ENCODE results near the gene TMEM101. TPM values are rescaled to one million over a fixed set of nuclear protein-coding genes. Genes with fewer than 3 reads are reported as not detected.

TMEM101 gene
- polyA plus RNA-seq = 47.5 TPM
- long read RNA-seq, donor 1, transcript TMEM101-201 (4 exons, 1,536 nt) = major isoform, 14 of 15 reads
- long read RNA-seq, donor 1, partial matches to known transcripts = 0 of 15 reads
- long read RNA-seq, donor 1, other reads (novel, unspliced or antisense) = 0 of 15 reads
- long read RNA-seq, donor 2, transcript TMEM101-201 (4 exons, 1,536 nt) = major isoform, 21 of 23 reads
- long read RNA-seq, donor 2, partial matches to known transcripts = 0 of 23 reads
- long read RNA-seq, donor 2, other reads (novel, unspliced or antisense) = 0 of 23 reads
- long read RNA-seq, donor 3 = 0 reads
- long read RNA-seq, donor 4, transcript TMEM101-201 (4 exons, 1,536 nt) = major isoform, 6 of 6 reads
- long read RNA-seq, donor 4, partial matches to known transcripts = 0 of 6 reads
- long read RNA-seq, donor 4, other reads (novel, unspliced or antisense) = 0 of 6 reads
- long read RNA-seq, donor 5, transcript TMEM101-201 (4 exons, 1,536 nt) = major isoform, 8 of 9 reads
- long read RNA-seq, donor 5, partial matches to known transcripts = 0 of 9 reads
- long read RNA-seq, donor 5, other reads (novel, unspliced or antisense) = 0 of 9 reads
- long read RNA-seq, donor 6, transcript TMEM101-201 (4 exons, 1,536 nt) = major isoform, 14 of 14 reads
- long read RNA-seq, donor 6, partial matches to known transcripts = 0 of 14 reads
- long read RNA-seq, donor 6, other reads (novel, unspliced or antisense) = 0 of 14 reads
- long read RNA-seq, donor 7, transcript TMEM101-201 (4 exons, 1,536 nt) = major isoform, 6 of 6 reads
- long read RNA-seq, donor 7, partial matches to known transcripts = 0 of 6 reads
- long read RNA-seq, donor 7, other reads (novel, unspliced or antisense) = 0 of 6 reads
- long read RNA-seq, donor 8, transcript TMEM101-201 (4 exons, 1,536 nt) = major isoform, 29 of 30 reads
- long read RNA-seq, donor 8, partial matches to known transcripts = 0 of 30 reads
- long read RNA-seq, donor 8, other reads (novel, unspliced or antisense) = 0 of 30 reads
- long read RNA-seq, donor 9, transcript TMEM101-201 (4 exons, 1,536 nt) = major isoform, 26 of 27 reads
- long read RNA-seq, donor 9, partial matches to known transcripts = 0 of 27 reads
- long read RNA-seq, donor 9, other reads (novel, unspliced or antisense) = 0 of 27 reads
- long read RNA-seq, donor 10, transcript TMEM101-201 (4 exons, 1,536 nt) = major isoform, 25 of 54 reads
- long read RNA-seq, donor 10, partial matches to known transcripts = 19 of 54 reads
- long read RNA-seq, donor 10, other reads (novel, unspliced or antisense) = 10 of 54 reads
- long read RNA-seq, donor 11, transcript TMEM101-201 (4 exons, 1,536 nt) = major isoform, 5 of 5 reads
- long read RNA-seq, donor 11, partial matches to known transcripts = 0 of 5 reads
- long read RNA-seq, donor 11, other reads (novel, unspliced or antisense) = 0 of 5 reads

DNA sequence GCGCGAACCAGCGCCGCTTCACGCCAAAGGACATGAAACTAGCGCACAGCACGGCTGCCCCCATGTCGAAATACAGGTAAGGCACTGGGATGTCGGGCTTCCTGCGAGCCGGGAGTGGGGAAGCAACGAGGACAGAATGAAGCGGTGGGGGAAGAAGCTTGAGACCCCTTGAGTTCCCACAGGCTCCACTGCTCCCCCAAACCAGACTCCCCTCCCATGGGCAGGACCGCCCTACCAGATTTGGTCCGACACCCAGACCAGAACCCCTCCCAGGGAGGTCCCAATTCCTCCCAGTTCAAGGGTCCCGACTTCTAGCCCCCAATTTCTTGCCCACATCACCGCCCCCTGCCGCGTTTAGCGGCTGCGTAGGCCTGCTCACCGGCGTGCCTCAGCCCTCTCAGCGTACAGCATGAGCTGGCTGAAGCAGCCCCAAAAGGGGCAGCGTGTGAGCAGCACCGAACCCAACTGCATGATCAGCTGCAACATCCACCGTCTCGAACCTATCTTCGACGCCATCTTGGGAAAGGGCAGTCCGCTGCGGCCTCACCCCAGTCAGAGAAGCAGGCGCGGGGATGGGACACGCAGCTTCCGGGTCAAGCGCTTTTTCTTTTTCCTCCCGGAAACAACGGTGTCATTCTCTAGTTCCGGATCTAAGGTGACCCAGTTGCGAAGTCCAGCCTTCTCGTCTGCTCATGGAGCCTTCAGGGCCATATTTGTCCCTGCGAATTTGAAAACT lies at the start of gene TMEM101:
TSS of gene TMEM101 (minus strand) at position 527 of the 736 bp plus-strand sequence. CDS start at position 516, 11 bp downstream.
- no peaks in the 10 kb centered on the region for H3K9me3 ChIP-seq (ENCODE audit: control insufficient read depth, low read depth, low read length)
- H3K36me3 ChIP-seq (ENCODE audit: control insufficient read depth, insufficient read depth, low read length) = peaks cover 17% of the 10 kb centered on the region
- peak; percentile 89 to 92 for DNase-seq
- H3K4me1 ChIP-seq (ENCODE audit: control insufficient read depth, insufficient read depth, low read length) = peaks cover 27% of the 10 kb centered on the region
- H3K4me3 ChIP-seq (ENCODE audit: low read length) = peak within 1 kb of the TSS; percentile 87
- no CpG with 5 or more reads among the region's 43 CpGs for WGBS (ENCODE audit: insufficient coverage, low lambda C conversion rate)
- peak within 1 kb of the TSS; percentile 55 for H3K27ac ChIP-seq (ENCODE audit: low read length)
- no peaks in the 10 kb centered on the region for H3K27me3 ChIP-seq (ENCODE audit: control insufficient read depth, insufficient read depth, low read length)

DNA sequence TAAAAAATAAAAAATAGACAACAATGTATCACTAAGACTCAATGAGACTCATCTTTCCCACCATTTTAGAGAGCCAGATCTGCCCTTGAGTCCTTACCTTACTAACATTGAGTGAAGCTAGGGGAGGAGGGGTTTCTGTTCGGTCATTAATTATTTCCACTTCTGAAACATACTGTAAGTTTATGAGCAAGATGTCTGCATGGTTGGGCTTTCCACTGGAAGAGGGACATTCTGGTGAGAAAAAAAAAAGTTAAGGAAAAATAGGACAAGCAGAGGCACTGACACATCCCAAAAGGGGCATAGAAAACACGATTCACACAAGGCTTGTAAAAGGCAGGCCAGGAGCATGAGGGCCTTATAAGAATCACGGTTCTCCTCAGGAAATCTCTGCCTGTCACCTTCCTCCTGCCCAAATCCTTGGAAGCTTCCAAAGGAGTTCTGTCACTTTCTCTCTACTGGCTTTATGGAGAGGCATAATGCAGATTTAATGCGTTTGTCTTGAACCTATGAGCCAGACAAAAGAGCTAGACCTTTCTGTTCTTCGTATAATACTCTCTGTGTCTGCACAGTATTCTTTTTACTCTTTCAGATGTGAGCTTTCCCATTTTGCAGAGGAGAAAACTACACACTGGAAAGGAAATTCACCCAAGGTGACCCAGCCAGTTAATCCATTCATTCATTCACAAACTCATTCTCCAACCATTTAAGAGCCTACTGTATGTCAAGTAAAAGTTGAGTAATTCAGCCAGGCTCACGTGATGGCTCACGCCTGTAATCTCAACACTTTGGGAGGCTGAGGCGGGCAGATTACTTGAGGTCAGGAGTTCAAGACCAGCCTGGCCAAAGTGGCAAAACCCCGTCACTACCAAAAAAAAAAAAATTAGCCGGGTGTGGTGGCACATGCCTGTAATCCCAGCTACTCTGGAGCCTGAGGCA lies 49.2 kb upstream of the TMEM101 start:
- 82% methylated on average over 2 of the region's 10 CpGs for WGBS (ENCODE audit: insufficient coverage, low lambda C conversion rate)
- no peaks in the 10 kb centered on the region for H3K9me3 ChIP-seq (ENCODE audit: control insufficient read depth, low read depth, low read length)
- H3K4me3 ChIP-seq (ENCODE audit: low read length) = no peak overlapping the region
- peaks cover 18% of the 10 kb centered on the region for H3K4me1 ChIP-seq (ENCODE audit: control insufficient read depth, insufficient read depth, low read length)
- no peak for DNase-seq
- no peaks in the 10 kb centered on the region for H3K27me3 ChIP-seq (ENCODE audit: control insufficient read depth, insufficient read depth, low read length)
- peaks cover 35% of the 10 kb centered on the region for H3K36me3 ChIP-seq (ENCODE audit: control insufficient read depth, insufficient read depth, low read length)
- H3K27ac ChIP-seq (ENCODE audit: low read length) = no peak overlapping the region

DNA sequence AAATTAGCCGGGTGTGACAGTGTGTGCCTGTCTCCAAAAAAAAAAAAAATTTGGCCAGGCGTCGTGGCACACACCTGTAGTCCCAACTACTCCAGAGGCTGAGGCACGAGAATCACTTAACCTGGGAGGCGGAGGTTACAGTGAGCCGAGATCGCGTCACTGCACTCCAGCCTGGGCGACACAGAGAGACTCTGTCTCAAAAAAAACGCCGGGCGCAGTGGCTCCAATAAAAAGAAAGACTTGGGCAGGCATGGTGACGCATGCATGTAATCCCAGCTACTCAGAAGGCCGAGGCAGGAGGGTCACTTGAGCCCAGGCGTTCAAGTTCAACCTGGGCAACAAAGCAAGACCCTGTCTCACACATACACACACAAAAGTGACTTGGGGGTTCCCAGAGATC lies 48.1 kb upstream of the TMEM101 start:
- DNase-seq = no peak
- Histone ChIP-seq H3K27me3 (ENCODE audit: control insufficient read depth, insufficient read depth, low read length) (no peaks in the 10 kb centered on the region), H3K9me3 (ENCODE audit: control insufficient read depth, low read depth, low read length) (no peaks in the 10 kb centered on the region), H3K4me1 (ENCODE audit: control insufficient read depth, insufficient read depth, low read length) (peaks cover 18% of the 10 kb centered on the region), H3K4me3 (ENCODE audit: low read length) (no peak overlapping the region), H3K36me3 (ENCODE audit: control insufficient read depth, insufficient read depth, low read length) (peaks cover 43% of the 10 kb centered on the region), H3K27ac (ENCODE audit: low read length) (no peak overlapping the region)
- WGBS (ENCODE audit: insufficient coverage, low lambda C conversion rate) = no CpG with 5 or more reads among the region's 15 CpGs

DNA sequence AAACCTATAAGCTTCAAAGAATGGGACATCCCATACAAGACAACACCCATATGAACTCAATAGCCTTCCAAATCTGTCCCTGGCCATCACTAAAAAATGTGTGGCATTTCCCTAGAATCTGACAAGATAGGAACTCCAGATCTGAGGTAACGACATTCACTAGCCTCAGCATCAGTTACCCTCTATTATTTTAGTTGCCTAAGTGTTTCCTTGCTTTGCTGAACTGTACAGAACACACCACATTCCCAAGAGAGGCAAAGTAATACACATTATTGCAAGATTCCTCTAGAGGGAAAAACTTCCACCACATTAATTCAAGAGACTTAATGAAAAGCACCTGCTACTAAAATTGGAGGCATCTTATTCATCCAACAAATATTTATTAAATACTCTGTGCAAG lies 46.7 kb upstream of the TMEM101 start:
- Histone ChIP-seq H3K27ac (ENCODE audit: low read length) (no peak overlapping the region), H3K36me3 (ENCODE audit: control insufficient read depth, insufficient read depth, low read length) (peaks cover 47% of the 10 kb centered on the region), H3K4me3 (ENCODE audit: low read length) (no peak overlapping the region), H3K4me1 (ENCODE audit: control insufficient read depth, insufficient read depth, low read length) (peaks cover 9% of the 10 kb centered on the region), H3K9me3 (ENCODE audit: control insufficient read depth, low read depth, low read length) (no peaks in the 10 kb centered on the region), H3K27me3 (ENCODE audit: control insufficient read depth, insufficient read depth, low read length) (no peaks in the 10 kb centered on the region)
- no peak for DNase-seq
- no CpG with 5 or more reads among the region's 1 CpG for WGBS (ENCODE audit: insufficient coverage, low lambda C conversion rate)

DNA sequence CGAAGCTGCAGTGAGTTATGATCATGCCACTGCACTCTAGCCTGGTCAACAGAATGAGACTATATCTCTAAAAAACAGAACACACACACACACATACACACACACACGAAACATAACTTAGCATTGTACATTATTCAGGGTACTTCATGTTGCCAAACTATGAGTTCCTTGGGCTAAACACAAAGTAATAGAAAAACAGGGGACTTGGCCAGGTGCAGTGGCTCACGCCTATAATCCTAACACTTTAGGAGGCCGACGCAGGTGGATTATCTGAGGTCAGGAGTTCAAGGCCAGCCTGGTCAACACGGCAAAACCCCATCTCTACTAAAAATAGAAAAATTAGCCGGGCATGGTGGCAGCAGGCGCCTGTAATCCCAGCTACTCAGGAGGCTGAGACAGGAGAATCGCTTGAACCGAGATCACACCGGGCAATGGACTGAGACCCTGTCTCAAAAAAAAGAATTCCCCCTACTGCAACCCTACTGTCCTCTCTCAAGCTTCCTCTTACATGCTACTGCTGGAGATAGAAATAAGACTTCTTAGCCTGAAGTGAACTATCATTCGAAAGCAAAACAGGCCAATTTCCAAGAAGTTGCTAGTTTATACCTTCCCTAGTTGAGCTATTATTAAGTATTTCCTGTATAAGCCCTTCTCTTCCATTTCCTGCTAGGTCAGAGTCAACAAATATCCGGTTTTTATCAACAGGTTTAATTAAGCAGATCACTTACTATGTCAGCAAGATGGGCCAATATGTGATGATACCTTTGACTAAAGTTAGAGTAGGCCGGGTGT lies 44.5 kb upstream of the TMEM101 start:
- no peak overlapping the region for H3K4me3 ChIP-seq (ENCODE audit: low read length)
- 100% methylated on average over 1 of the region's 14 CpGs for WGBS (ENCODE audit: insufficient coverage, low lambda C conversion rate)
- H3K9me3 ChIP-seq (ENCODE audit: control insufficient read depth, low read depth, low read length) = no peaks in the 10 kb centered on the region
- no peak for DNase-seq
- no peaks in the 10 kb centered on the region for H3K27me3 ChIP-seq (ENCODE audit: control insufficient read depth, insufficient read depth, low read length)
- H3K4me1 ChIP-seq (ENCODE audit: control insufficient read depth, insufficient read depth, low read length) = no peaks in the 10 kb centered on the region
- H3K36me3 ChIP-seq (ENCODE audit: control insufficient read depth, insufficient read depth, low read length) = peaks cover 60% of the 10 kb centered on the region
- H3K27ac ChIP-seq (ENCODE audit: low read length) = no peak overlapping the region

DNA sequence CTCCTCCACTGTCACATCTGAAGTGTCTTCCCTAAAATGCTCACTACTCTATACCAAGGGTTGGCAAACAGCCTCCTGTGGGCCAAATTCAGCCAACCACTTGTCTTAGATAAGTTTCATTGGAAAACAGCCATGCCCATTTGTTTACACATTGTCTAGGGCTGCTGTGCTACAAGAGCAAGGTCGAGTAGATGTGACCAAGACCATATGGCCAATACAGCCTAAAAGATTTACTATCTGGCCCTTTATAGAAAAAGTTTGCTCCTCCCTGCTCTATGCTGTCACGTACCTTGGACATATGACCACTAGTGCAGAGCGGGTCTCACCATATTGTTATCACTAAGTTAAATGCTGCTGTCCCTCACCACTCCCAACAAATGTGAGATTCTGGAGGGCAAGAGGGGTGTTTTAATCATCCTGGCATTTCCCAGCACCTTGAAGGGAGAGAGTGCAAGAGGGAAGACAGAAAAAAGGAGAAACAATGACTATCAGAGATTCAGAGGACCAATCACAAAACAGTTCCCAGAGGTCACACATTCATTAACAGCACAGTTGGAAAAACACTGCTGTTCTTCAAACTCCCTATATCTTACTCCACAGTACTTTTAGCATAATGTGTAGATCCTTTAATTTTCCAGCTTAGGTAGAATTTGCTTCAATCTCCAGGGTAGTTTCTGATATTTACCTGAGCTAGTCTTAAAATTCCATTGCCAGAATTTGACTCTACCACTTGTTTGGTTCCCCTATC lies 38.5 kb upstream of the TMEM101 start:
- WGBS (ENCODE audit: insufficient coverage, low lambda C conversion rate) = no CpG with 5 or more reads among the region's 3 CpGs
- H3K36me3 ChIP-seq (ENCODE audit: control insufficient read depth, insufficient read depth, low read length) = peaks cover 66% of the 10 kb centered on the region
- no peak for DNase-seq
- no peak overlapping the region for H3K4me3 ChIP-seq (ENCODE audit: low read length)
- no peaks in the 10 kb centered on the region for H3K27me3 ChIP-seq (ENCODE audit: control insufficient read depth, insufficient read depth, low read length)
- H3K4me1 ChIP-seq (ENCODE audit: control insufficient read depth, insufficient read depth, low read length) = no peaks in the 10 kb centered on the region
- H3K27ac ChIP-seq (ENCODE audit: low read length) = no peak overlapping the region
- H3K9me3 ChIP-seq (ENCODE audit: control insufficient read depth, low read depth, low read length) = no peaks in the 10 kb centered on the region

DNA sequence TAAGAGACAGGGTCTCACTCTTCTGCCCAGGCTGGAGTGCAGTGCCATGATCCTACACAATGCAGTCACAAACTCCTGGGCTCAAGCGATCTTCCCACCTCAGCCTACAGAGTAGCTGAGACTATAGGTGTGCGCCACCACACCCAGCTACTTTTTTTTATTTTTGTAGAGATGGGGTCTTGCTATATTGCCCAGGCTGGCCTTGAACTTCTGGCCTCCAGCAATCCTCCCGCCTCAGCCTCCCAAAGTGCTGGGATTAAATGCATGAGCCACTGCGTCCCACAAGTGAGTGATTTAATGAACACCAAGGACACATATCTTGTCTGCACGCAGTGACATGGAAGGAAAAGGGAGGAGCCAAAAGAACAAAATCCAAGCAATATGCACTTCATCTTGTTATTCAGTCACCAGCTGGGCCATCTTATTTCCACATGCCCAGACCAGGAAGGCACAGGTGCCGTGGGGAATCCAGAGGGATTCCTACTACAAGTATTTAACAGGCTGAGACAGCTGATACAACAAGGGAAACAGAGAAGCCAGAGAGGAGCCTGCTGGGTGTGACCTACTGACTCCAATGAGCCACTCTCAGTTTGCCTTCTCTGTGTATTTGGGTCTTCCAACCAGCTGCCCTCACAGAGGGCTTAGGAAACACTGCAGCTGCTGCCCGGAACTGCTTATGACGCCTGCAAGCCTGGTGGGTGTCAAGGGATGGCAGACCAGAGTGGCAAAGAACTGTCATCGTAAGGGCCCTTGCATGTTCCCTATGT lies 34.7 kb upstream of the TMEM101 start:
- no peaks in the 10 kb centered on the region for H3K27me3 ChIP-seq (ENCODE audit: control insufficient read depth, insufficient read depth, low read length)
- WGBS (ENCODE audit: insufficient coverage, low lambda C conversion rate) = no CpG with 5 or more reads among the region's 9 CpGs
- H3K9me3 ChIP-seq (ENCODE audit: control insufficient read depth, low read depth, low read length) = no peaks in the 10 kb centered on the region
- no peak overlapping the region for H3K4me3 ChIP-seq (ENCODE audit: low read length)
- peaks cover 59% of the 10 kb centered on the region for H3K36me3 ChIP-seq (ENCODE audit: control insufficient read depth, insufficient read depth, low read length)
- H3K4me1 ChIP-seq (ENCODE audit: control insufficient read depth, insufficient read depth, low read length) = no peaks in the 10 kb centered on the region
- no peak for DNase-seq
- H3K27ac ChIP-seq (ENCODE audit: low read length) = no peak overlapping the region
